Measurements from ENCODE around the gene ROBO2. TPM values are rescaled to one million over a fixed set of nuclear protein-coding genes. Genes with fewer than 3 reads are reported as not detected.

The ROBO2 gene
- total RNA-seq, 1 experiment from 2014 or later, result 0.16 TPM

- ChIA-PET CTCF (no interaction called here), POLR2A (no interaction called here)
- intact Hi-C loops (cut with micrococcal nuclease; ENCODE audit: unreplicated experiment), result no loop called here
- Histone ChIP-seq H3K4me3 (ENCODE audit: low read depth, low read length) (no peak overlapping the region), H3K4me1 (no peaks in the 10 kb centered on the region), H3K36me3 (ENCODE audit: control insufficient read depth, insufficient read depth, low read length) (no peaks in the 10 kb centered on the region), H3K27me3 (replicated peaks; ENCODE audit: control insufficient read depth, insufficient read depth, low read length) (no peaks in the 10 kb centered on the region), H3K9me3 (no peaks in the 10 kb centered on the region)
- no peaks in the 10 kb centered on the region for H3K9me3 Mint-ChIP-seq (ENCODE audit: unreplicated experiment)
- H3K27ac Mint-ChIP-seq (ENCODE audit: unreplicated experiment), result no peak overlapping the region
- no peak overlapping the region for H3K4me3 Mint-ChIP-seq (ENCODE audit: unreplicated experiment)
- no peaks in the 10 kb centered on the region for H3K27me3 Mint-ChIP-seq (ENCODE audit: insufficient read depth, unreplicated experiment)
- no peaks in the 10 kb centered on the region for H3K36me3 Mint-ChIP-seq (ENCODE audit: insufficient read depth, unreplicated experiment)
- TF ChIP-seq CTCF (IDR thresholded peaks at IDR 0.05; ENCODE audit: insufficient read depth in 1 of 2, low read depth in 1 of 2, low read length in 1 of 2, severe bottlenecking in 1 of 2, unreplicated experiment in 1 of 2), result no peak
- H3K4me1 Mint-ChIP-seq (ENCODE audit: low read depth, unreplicated experiment), result peaks cover 7% of the 10 kb centered on the region
- no TSS peak for BruUV-seq (replicated peaks)
- DNase-seq, result no peak
These were observed 285.8 kb downstream of the ROBO2 start for GRCh38 chr3:77325702-77326101.

GRCh38 chr3:77326586-77326985 is 286.7 kb downstream of the ROBO2 start:
- POLR2A ChIA-PET, result no interaction called here
- Histone ChIP-seq H3K27me3 (replicated peaks; ENCODE audit: control insufficient read depth, insufficient read depth, low read length) (no peaks in the 10 kb centered on the region), H3K4me3 (ENCODE audit: low read depth, low read length) (no peak overlapping the region), H3K36me3 (ENCODE audit: control insufficient read depth, insufficient read depth, low read length) (no peaks in the 10 kb centered on the region), H3K9me3 (no peaks in the 10 kb centered on the region), H3K4me1 (no peaks in the 10 kb centered on the region)
- TF ChIP-seq CTCF (IDR thresholded peaks at IDR 0.05; ENCODE audit: insufficient read depth in 1 of 2, low read depth in 1 of 2, low read length in 1 of 2, severe bottlenecking in 1 of 2, unreplicated experiment in 1 of 2), result no peak
- CTCF ChIA-PET, result no interaction called here
- DNase-seq, result no peak
- intact Hi-C loops (cut with micrococcal nuclease; ENCODE audit: unreplicated experiment), result no loop called here
- no TSS peak for BruUV-seq (replicated peaks)
- Mint-ChIP-seq H3K9me3 (ENCODE audit: unreplicated experiment) (no peaks in the 10 kb centered on the region), H3K36me3 (ENCODE audit: insufficient read depth, unreplicated experiment) (no peaks in the 10 kb centered on the region), H3K27me3 (ENCODE audit: insufficient read depth, unreplicated experiment) (no peaks in the 10 kb centered on the region), H3K4me3 (ENCODE audit: unreplicated experiment) (no peak overlapping the region), H3K4me1 (ENCODE audit: low read depth, unreplicated experiment) (peaks cover 7% of the 10 kb centered on the region), H3K27ac (ENCODE audit: unreplicated experiment) (no peak overlapping the region)

GRCh38 chr3:77328690-77329089 is 288.8 kb downstream of the ROBO2 start:
- intact Hi-C loops (cut with micrococcal nuclease; ENCODE audit: unreplicated experiment), result no loop called here
- Mint-ChIP-seq H3K27ac (ENCODE audit: unreplicated experiment) (no peak overlapping the region), H3K36me3 (ENCODE audit: insufficient read depth, unreplicated experiment) (no peaks in the 10 kb centered on the region), H3K27me3 (ENCODE audit: insufficient read depth, unreplicated experiment) (no peaks in the 10 kb centered on the region), H3K4me1 (ENCODE audit: low read depth, unreplicated experiment) (no peaks in the 10 kb centered on the region), H3K4me3 (ENCODE audit: unreplicated experiment) (no peak overlapping the region), H3K9me3 (ENCODE audit: unreplicated experiment) (no peaks in the 10 kb centered on the region)
- TF ChIP-seq CTCF (IDR thresholded peaks at IDR 0.05; ENCODE audit: insufficient read depth in 1 of 2, low read depth in 1 of 2, low read length in 1 of 2, severe bottlenecking in 1 of 2, unreplicated experiment in 1 of 2), result no peak
- no peaks in the 10 kb centered on the region for H3K4me1 ChIP-seq
- no peaks in the 10 kb centered on the region for H3K36me3 ChIP-seq (ENCODE audit: control insufficient read depth, insufficient read depth, low read length)
- POLR2A ChIA-PET, result no interaction called here
- CTCF ChIA-PET, result no interaction called here
- no peak for DNase-seq
- H3K27me3 ChIP-seq (replicated peaks; ENCODE audit: control insufficient read depth, insufficient read depth, low read length), result no peaks in the 10 kb centered on the region
- H3K9me3 ChIP-seq, result no peaks in the 10 kb centered on the region
- H3K4me3 ChIP-seq (ENCODE audit: low read depth, low read length), result no peak overlapping the region
- BruUV-seq (replicated peaks), result no TSS peak

Measured in Caco-2 (cell line).